22Rv1 (cell line): ENCODE measurements around the gene GALNT1.

Source experiments
- H3K27ac ChIP-seq: fragments of 450-650 bp; 2 replicates; pipeline ENCODE4 v1.5.1; 2017
- CTCF ChIP-seq: fragments of 450-650 bp; IDR thresholded peaks from 2 replicates; pipeline ENCODE4 v1.5.1; 2017; ENCODE audit warnings: mild to moderate bottlenecking
- ZFX ChIP-seq: fragments of 450-650 bp; IDR thresholded peaks from 2 replicates; pipeline ENCODE4 v1.6.1; 2017; ENCODE audit warnings: antibody characterized with exemption, borderline replicate concordance

The GALNT1 gene

GRCh38 chr18:35731701-35732100 lies 150.2 kb downstream of the GALNT1 start:
- TF ChIP-seq CTCF (no peak), ZFX (no peak)
- H3K27ac ChIP-seq = no peak overlapping the region

- TF ChIP-seq CTCF = no peak
- no peak for TF ChIP-seq ZFX
- no peak overlapping the region for H3K27ac ChIP-seq
Observed at GRCh38 chr18:35732162-35732561, 150.6 kb downstream of the GALNT1 start.

GRCh38 chr18:35732636-35733035 lies 151.1 kb downstream of the GALNT1 start:
- no peak overlapping the region for H3K27ac ChIP-seq
- TF ChIP-seq CTCF = no peak
- TF ChIP-seq ZFX = no peak

- H3K27ac ChIP-seq = no peak overlapping the region
- TF ChIP-seq ZFX (no peak), CTCF (no peak)
Observed at GRCh38 chr18:35733408-35733807, 151.9 kb downstream of the GALNT1 start.

- no peak overlapping the region for H3K27ac ChIP-seq
- no peak for TF ChIP-seq ZFX
- TF ChIP-seq CTCF = no peak
Observed at GRCh38 chr18:35736696-35737095, 155.2 kb downstream of the GALNT1 start.

GRCh38 chr18:35739778-35740177 lies 158.2 kb downstream of the GALNT1 start:
- no peak overlapping the region for H3K27ac ChIP-seq
- TF ChIP-seq ZFX (no peak), CTCF (no peak)

- no peak overlapping the region for H3K27ac ChIP-seq
- no peak for TF ChIP-seq CTCF
Observed at GRCh38 chr18:35740656-35741055, 159.1 kb downstream of the GALNT1 start.
